Upper lobe of left lung (tissue), 6 donors: Measurements from ENCODE around the gene PCDHB12. TPM values are rescaled to one million over a fixed set of nuclear protein-coding genes. Genes with fewer than 3 reads are reported as not detected.
"Not testable (repeated sequence)": the region's sequence is repeated elsewhere in the genome, so short reads cannot be mapped to it uniquely, and the experiment has no call there.

Experiments used
- ATAC-seq, 2 donors: fragments of 200-7000 bp; cut with Tn5 transposase; one replicate each; pipeline ENCODE4 v1.9.1; 2022; ENCODE audit warnings: mild to moderate bottlenecking in 2 of 2, moderate library complexity in 2 of 2; ENCODE audit not compliant: low FRiP score in 2 of 2
- DNase-seq, 2 donors: peaks; one replicate each; pipeline ENCODE4 v3.0.0-alpha.2; 2019 to 2020
- H3K27ac ChIP-seq, 4 donors: fragments of 200-600 bp; sonication (generic); one replicate each; pipeline ENCODE4 v1.5.1; 2016 to 2019
- H3K27me3 ChIP-seq, 4 donors: fragments of 200-600 bp; sonication (generic); one replicate each; pipeline ENCODE4 v1.5.1; 2017 to 2019
- H3K36me3 ChIP-seq, 4 donors: fragments of 200-600 bp; sonication (generic); one replicate each; pipeline ENCODE4 v1.5.1; 2016 to 2019
- H3K4me1 ChIP-seq, 4 donors: fragments of 200-600 bp; sonication (generic); one replicate each; pipeline ENCODE4 v1.5.1; 2018 to 2019
- H3K4me3 ChIP-seq, 4 donors: fragments of 200-600 bp; sonication (generic); one replicate each; pipeline ENCODE4 v1.5.1; 2017 to 2019; ENCODE audit warnings: mild to moderate bottlenecking in 2 of 4, moderate library complexity in 1 of 4
- H3K9me3 ChIP-seq, 4 donors: fragments of 200-600 bp; sonication (generic); one replicate each; pipeline ENCODE4 v1.5.1; 2018 to 2019
- EP300 ChIP-seq, 4 donors: sonication (generic); formaldehyde crosslinking; IDR thresholded peaks; one replicate each; pipeline ENCODE4 v1.5.1; 2017; ENCODE audit warnings: antibody characterized with exemption in 4 of 4, control low read depth in 2 of 4
- POLR2A ChIP-seq, 4 donors: fragments of 450-650 bp; IDR thresholded peaks; one replicate each; pipeline ENCODE4 v1.5.1; 2016 to 2017; ENCODE audit warnings: antibody characterized with exemption in 4 of 4, mild to moderate bottlenecking in 2 of 4
- POLR2AphosphoS5 ChIP-seq, 2 donors: sonication (generic); formaldehyde crosslinking; IDR thresholded peaks; one replicate each; pipeline ENCODE4 v1.5.1; 2017; ENCODE audit warnings: antibody characterized with exemption in 2 of 2
- WGBS, 2 donors: methylation state at CpG; one replicate each; pipeline ENCODE4 v1.1.5; 2017 to 2018; 5-methylcytosine and 5-hydroxymethylcytosine counted together
- total RNA-seq, 6 donors: library from RNA; depleted of rRNA in 4 of 6; stranded (reverse); fragments of >200 nt in 4 of 6; gene quantifications; one replicate each; pipeline versions ENCODE4 v1.1.0 to v1.2.1, GENCODE V29; 2016 to 2021
- TF ChIP-seq, protein P1 (sequence below), 6 experiments: fragments of 450-650 bp in 4 of 6; fragments of 200-600 bp in 2 of 6; sonication (generic) in 2 of 6; IDR thresholded peaks; one replicate each; pipeline ENCODE4 v1.5.1; 2016 to 2019; ENCODE audit warnings: antibody characterized with exemption in 6 of 6
- donor health status: DM: no; HTN: no; CAD: no; lungs with moderate emphysema.
- donor health status: DM: no; HTN: yes; CAD: no; lungs with severe emphysema.

PCDHB12 gene
- total RNA-seq, 6 donors from 2014 or later = 0.39 to 6.3 (median 1.8) TPM

DNA sequence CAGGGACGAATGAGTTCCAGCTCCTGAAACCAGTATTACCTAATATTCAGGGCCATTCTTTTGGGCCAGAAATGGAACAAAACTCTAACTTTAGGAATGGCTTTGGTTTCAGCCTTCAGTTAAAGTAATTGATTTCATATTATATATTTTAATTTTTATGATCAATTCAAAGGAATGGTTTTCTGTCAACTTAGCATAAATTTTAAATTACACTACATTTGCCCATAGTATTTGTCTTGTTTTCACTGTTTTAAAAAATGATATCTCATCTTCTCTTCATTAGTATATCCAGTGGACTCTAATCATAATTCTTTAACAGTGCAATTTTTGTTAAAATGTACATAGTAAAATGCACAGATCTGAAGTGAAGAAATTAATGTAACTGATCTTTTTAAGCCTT is 28.2 kb upstream of the PCDHB12 start:
- TF ChIP-seq EP300 (IDR thresholded peaks at IDR 0.05) (no peak), POLR2AphosphoS5 (IDR thresholded peaks at IDR 0.05) (no peak), POLR2A (IDR thresholded peaks at IDR 0.05) (no peak)
- TF ChIP-seq, protein P1, sequence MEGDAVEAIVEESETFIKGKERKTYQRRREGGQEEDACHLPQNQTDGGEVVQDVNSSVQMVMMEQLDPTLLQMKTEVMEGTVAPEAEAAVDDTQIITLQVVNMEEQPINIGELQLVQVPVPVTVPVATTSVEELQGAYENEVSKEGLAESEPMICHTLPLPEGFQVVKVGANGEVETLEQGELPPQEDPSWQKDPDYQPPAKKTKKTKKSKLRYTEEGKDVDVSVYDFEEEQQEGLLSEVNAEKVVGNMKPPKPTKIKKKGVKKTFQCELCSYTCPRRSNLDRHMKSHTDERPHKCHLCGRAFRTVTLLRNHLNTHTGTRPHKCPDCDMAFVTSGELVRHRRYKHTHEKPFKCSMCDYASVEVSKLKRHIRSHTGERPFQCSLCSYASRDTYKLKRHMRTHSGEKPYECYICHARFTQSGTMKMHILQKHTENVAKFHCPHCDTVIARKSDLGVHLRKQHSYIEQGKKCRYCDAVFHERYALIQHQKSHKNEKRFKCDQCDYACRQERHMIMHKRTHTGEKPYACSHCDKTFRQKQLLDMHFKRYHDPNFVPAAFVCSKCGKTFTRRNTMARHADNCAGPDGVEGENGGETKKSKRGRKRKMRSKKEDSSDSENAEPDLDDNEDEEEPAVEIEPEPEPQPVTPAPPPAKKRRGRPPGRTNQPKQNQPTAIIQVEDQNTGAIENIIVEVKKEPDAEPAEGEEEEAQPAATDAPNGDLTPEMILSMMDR (IDR thresholded peaks at IDR 0.05) = no peak
- DNase-seq = no peak
- Histone ChIP-seq H3K4me1 (no peaks in the 10 kb centered on the region), H3K4me3 (no peak overlapping the region), H3K27me3 (no peaks in the 10 kb centered on the region), H3K36me3 (no peaks in the 10 kb centered on the region), H3K9me3 (peaks cover 13 to 55% (median 41%) of the 10 kb centered on the region in 4 donors), H3K27ac (no peak overlapping the region)
- ATAC-seq = no peak
- WGBS, 2 donors = 50 to 75% methylated on average over 1 of the region's 1 CpG

DNA sequence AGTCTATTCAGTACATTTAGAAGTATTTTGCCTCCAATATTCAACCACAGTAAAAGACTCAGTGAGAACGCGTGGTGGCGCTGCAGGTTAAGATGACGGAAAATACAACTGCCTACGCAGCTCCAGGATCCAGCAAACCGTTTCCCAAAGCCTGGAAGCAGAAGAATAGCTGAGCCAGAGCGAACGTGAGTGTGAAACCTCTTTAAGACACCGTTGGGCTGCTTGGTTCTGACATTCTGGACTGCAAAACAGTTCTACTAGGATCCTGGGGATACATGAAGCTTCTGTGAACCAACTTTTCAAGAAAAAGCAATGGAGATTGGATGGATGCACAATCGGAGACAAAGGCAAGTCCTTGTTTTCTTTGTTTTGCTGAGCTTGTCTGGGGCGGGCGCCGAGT is 26.3 kb upstream of the PCDHB12 start, which contains the start of gene PCDHB16:
TSS of gene PCDHB16 (plus strand) at position 140 of the 400 bp plus-strand sequence. CDS start at position 313, 173 bp downstream.
- Histone ChIP-seq H3K36me3 (no peaks in the 10 kb centered on the region), H3K4me3 (peak within 1 kb of the TSS in 3 of 4 donors; percentile 26 to 35 (median 26)), H3K4me1 (no peaks in the 10 kb centered on the region), H3K27me3 (no peaks in the 10 kb centered on the region), H3K9me3 (peaks cover 4 to 56% (median 42%) of the 10 kb centered on the region in 4 donors), H3K27ac (peak within 1 kb of the TSS in 1 of 4 donors; percentile 28)
- ATAC-seq (peak in 1 of 2 donors; percentile 55), DNase-seq (no peak)
- WGBS, 2 donors = 8 to 12% methylated on average over 13 of the region's 13 CpGs
- TF ChIP-seq EP300 (IDR thresholded peaks at IDR 0.05) = no peak
- TF ChIP-seq, protein P1 (IDR thresholded peaks at IDR 0.05) = peak in 1 of 6 experiments; percentile 35

DNA sequence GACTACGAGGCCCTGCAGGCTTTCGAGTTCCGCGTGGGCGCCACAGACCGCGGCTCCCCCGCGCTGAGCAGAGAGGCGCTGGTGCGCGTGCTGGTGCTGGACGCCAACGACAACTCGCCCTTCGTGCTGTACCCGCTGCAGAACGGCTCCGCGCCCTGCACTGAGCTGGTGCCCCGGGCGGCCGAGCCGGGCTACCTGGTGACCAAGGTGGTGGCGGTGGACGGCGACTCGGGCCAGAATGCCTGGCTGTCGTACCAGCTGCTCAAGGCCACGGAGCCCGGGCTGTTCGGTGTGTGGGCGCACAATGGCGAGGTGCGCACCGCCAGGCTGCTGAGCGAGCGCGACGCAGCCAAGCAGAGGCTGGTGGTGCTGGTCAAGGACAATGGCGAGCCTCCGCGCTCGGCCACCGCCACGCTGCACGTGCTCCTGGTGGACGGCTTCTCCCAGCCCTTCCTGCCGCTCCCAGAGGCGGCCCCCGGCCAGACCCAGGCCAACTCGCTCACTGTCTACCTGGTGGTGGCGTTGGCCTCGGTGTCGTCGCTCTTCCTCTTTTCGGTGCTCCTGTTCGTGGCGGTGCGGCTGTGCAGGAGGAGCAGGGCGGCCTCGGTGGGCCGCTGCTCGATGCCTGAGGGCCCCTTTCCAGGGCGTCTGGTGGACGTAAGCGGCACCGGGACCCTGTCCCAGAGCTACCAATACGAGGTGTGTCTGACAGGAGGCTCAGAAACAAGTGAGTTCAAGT is 24.2 kb upstream of the PCDHB12 start:
- not testable (repeated sequence) for H3K4me3 ChIP-seq, H3K36me3 ChIP-seq, H3K4me1 ChIP-seq, ATAC-seq, H3K27ac ChIP-seq, H3K27me3 ChIP-seq
- H3K9me3 ChIP-seq = peaks cover 5 to 56% (median 32%) of the 10 kb centered on the region in 4 donors
- DNase-seq = peak in 1 of 2 donors; percentile 57
- WGBS, 2 donors = 32 to 34% methylated on average over 6 to 17 of the region's 69 CpGs

- TF ChIP-seq EP300 (IDR thresholded peaks at IDR 0.05) = no peak
- TF ChIP-seq, protein P1 (IDR thresholded peaks at IDR 0.05) = peak in 2 of 6 experiments; percentile 13 to 25
- no peaks in the 10 kb centered on the region for H3K36me3 ChIP-seq
- no peak for ATAC-seq
- whole genome bisulfite sequencing, 2 donors = 20 to 25% methylated on average over 9 of the region's 9 CpGs
- H3K9me3 ChIP-seq = peaks cover 9 to 66% (median 36%) of the 10 kb centered on the region in 4 donors
- H3K4me1 ChIP-seq = no peaks in the 10 kb centered on the region
- H3K27me3 ChIP-seq = no peaks in the 10 kb centered on the region
- peak within 1 kb of the TSS in 1 of 4 donors; percentile 9 for H3K4me3 ChIP-seq
- DNase-seq = no peak
- no peak within 1 kb of the TSS for H3K27ac ChIP-seq
These were observed 21.5 kb upstream of the PCDHB12 start, which contains the start of gene PCDHB9 for GRCh38 chr5:141186897-141187512. PCDHB9 (plus strand) TSS chr5:141187161; CDS start chr5:141187319, 158 bp downstream.

- not testable (repeated sequence) for H3K4me1 ChIP-seq, H3K36me3 ChIP-seq, H3K27ac ChIP-seq, H3K4me3 ChIP-seq, ATAC-seq, H3K27me3 ChIP-seq
- WGBS, 2 donors = 30 to 40% methylated on average over 11 to 13 of the region's 37 CpGs
- H3K9me3 ChIP-seq = peaks cover 9 to 64% (median 30%) of the 10 kb centered on the region in 4 donors
- DNase-seq = peak in 1 of 2 donors; percentile 63
These were observed 19.8 kb upstream of the PCDHB12 start for GRCh38 chr5:141188682-141189081.

DNA sequence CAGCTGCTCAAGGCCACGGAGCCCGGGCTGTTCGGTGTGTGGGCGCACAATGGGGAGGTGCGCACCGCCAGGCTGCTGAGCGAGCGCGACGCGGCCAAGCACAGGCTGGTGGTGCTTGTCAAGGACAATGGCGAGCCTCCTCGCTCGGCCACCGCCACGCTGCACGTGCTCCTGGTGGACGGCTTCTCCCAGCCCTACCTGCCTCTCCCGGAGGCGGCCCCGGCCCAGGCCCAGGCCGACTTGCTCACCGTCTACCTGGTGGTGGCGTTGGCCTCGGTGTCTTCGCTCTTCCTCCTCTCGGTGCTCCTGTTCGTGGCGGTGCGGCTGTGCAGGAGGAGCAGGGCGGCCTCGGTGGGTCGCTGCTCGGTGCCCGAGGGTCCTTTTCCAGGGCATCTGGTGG is 19.4 kb upstream of the PCDHB12 start:
- not testable (repeated sequence) for H3K27me3 ChIP-seq, H3K36me3 ChIP-seq, H3K27ac ChIP-seq, H3K4me3 ChIP-seq, ATAC-seq, H3K4me1 ChIP-seq
- 37 to 45% methylated on average over 12 to 19 of the region's 35 CpGs for WGBS, 2 donors
- H3K9me3 ChIP-seq = peaks cover 9 to 63% (median 29%) of the 10 kb centered on the region in 4 donors
- peak in 1 of 2 donors; percentile 81 for DNase-seq
